GM04503 (cell line): ENCODE results near the gene CES1.
"Not testable (repeated sequence)": the region's sequence is repeated elsewhere in the genome, so short reads cannot be mapped to it uniquely, and the experiment has no call there.

Experiments
- DNase-seq: peaks from one replicate; pipeline ENCODE4 v3.0.0-alpha.2; 2012; ENCODE audit warnings: low read depth

The CES1 gene

DNA sequence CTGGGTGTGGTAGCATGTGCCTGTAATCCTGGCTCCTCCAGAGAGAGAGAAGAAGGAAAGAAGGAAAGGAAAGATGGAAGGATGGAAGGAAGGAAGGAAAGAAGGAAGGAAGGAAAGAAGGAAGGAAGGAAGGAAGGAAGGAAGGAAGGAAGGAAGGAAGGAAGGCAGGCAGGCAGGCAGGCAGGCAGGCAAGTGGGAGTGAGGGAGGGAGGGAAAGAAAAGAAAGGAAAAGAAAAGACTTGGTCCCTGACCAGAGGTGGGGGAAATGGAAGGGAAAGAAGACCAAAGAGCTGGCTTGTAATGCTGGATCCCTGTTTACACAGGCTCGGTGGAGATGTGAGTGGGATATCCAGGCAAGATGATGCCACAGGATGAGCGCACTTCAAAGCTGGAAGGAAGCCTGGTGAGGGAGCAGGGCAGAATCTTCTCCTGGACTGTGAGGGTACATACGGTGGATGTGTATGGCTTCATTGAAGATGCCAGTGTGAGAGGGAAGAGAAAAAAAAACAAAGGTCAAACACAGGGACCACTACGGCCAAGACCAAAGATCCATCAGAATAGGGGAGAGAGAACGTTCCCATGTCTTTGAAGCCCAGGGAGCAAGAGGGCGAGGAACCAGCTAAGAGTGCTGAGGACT is 2.1 kb downstream of the CES1 start:
- DNase-seq, result no peak

DNA sequence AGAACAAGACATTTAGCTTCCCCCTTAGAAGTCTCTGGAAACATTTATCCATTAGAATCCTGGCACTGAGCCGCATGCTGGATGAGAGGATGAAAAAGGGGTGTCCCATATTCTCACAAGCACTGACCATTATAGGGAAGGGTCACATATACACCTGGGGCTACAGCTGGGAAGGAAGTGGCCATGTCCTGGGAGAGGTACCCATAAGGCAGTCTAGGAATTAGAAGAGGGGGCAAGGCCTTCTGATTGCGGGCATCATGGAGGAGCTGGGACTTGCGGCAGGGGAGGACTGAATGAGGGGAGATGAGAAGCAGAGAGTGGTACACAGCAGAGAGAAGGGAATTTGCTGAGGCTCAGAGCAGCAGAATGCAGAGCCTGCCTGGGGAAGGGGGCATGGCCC is 3.7 kb downstream of the CES1 start:
- not testable (repeated sequence) for DNase-seq

DNA sequence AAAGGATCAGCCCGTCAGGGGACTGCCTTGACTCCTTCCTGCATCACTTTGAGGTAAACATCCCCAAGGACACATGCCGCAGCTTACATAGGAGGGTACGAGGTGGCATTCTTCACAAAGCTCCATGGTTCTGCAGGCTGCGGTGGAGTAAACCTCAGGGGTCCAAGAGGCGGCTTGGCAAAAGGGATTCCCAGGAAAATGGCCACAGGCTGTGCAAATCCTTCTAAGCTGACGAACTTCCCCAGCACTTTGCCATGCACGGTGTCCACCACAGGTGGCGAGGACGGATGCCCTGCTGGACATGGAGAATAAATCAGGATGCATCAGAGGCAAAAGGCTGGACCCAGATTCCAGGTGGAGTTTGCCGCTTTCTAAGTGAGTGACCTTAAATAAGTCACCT is 4.2 kb downstream of the CES1 start:
- DNase-seq, result no peak

DNA sequence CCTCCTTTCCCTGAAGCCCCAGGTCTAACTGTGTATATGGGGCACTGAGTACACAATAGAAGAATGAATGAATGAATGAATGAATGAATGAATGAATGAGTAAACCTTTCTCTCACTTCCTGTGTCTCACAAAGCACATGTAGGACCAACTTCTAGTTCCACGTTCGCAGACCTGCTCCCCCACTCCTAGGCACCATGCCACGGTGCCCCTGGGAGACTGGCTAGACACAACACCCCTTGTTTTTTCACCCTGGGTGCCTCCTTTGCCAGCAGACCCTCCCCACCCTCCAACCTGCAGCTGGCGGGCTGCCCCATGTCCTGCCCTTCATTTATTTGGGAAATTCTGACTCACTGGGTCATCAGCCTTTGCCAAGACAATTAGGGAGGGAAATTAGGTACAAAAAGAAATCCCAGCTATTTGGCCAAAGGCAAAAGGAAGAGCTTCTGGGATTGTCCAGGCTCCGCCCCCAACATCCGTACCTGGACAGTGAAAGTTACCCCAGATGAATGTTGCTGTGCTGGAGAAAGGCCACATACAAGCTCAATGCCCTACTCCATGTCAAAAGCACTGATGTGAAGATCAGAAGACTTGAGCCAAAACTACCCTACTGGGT is 7.7 kb downstream of the CES1 start:
- DNase-seq, result no peak

DNA sequence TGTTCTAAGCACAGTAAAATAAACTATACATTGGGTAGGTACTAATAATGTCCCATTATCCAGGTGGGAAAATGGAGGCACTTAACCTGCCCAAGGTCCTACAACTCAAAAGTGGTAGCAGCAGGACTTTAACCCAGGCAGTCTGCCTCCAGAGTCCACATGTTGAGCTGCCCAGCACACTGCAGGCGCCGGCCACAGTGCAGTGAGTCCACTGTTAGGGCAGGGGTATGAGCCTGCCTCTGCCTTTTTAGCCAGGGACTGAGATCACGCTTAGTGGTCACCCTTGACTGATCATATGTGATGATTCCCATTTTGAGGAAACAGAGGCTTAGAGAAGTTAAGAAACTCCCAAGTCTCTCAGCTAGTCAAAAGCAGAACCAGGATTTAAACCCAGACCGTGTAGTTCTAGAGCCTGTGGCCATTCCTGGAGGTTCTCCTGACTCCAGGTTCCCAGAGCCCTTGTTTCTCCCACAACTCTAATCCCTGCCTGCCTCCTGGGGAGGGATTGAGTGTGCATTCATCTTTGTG is 8.4 kb downstream of the CES1 start:
- no peak for DNase-seq

DNA sequence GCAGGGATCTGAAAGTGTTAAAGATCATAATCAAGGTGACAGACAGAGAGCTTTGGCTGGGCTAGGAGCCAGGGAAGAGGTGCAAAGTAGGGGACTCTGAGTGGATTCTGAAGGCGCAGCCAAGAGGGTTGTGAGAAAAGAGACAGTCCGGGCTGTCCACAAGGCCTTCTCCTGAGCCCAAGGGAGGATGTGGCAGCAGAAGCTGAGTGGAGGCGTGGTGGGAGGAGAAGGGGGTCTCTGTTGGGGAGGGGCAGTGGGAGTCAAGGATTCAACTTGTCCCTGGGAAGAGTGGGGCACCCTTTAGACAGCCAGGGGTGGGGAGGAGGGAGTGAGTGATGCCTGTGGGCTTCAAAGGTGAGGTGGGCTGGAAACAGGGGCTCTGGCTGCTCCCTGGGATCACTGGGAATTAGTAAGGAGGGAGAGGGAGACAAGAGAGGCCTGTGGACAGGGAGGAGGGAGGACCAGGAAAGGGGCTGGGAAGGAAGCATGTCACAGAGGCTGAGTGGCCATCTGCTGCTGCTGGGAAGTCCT is 10.6 kb downstream of the CES1 start:
- no peak for DNase-seq

DNA sequence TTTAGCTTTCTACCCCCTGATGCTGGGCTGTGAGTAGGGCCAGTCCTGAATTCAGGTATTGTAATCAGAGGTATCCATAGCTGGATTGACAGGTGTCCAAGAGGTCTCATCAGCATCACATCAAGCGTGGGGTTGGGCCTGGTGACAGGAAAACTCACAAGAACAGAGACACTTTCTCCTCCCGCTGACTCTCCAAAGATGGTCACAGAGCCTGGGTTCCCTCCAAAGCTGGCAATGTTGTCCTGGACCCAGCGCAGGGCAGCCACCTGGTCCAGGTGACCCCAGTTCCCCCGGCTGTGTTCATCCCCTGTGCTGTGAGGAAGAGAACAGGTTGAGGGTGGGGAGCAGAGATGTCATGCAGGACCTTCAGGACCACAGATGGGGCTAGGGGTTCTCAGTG is 11.7 kb downstream of the CES1 start:
- DNase-seq, result no peak

DNA sequence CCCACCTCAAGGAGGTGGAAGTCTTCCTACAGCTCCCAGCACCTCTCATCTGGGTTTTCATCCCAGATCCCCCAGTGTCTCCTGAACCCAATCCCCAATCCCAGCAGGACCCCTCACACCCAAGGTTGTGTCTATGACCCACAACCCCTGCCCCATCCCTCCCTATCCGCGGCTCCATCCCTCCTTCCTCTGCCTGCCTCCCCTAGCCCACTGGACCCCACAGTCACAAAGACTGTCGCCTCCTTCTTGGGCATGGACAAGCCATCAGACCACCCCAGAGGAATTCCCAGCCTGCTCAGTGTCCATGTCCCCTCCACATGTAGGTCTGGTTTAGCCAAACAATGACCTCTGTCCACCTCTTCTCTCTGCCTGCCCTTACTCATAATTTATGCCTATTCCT is 12.3 kb downstream of the CES1 start:
- DNase-seq, result no peak

DNA sequence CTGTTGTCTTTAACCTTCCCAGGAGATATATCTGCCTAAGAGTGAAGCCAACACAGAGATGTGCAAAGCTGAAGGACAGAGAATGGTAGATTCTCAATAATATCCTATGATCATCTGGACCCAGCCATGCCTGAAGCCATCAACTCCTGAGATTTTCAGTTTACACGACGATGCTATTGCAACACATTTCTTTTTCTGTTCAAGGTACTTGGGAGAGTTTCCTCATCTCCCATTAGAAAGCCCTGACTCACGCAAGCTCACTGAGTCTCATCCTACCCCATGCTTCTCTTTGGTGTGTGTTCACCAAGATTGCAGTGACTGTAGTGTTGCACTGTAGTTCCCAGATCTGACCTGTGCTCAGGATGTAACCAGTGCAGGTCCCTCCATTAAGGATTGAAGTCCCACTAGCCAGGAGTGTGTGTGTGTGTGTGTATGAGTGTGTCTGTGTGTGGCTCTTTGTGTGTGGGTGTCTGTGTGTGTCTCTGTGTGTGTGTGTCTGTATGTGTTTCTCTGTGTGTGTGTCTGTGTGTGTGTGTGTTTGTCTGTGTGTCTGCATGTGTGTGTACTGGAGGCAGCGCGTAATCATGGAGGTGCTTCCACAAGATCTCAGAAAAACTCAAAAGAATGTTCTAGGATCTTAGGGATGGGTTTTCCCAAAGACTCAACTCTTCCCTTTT is 15.5 kb downstream of the CES1 start:
- no peak for DNase-seq

DNA sequence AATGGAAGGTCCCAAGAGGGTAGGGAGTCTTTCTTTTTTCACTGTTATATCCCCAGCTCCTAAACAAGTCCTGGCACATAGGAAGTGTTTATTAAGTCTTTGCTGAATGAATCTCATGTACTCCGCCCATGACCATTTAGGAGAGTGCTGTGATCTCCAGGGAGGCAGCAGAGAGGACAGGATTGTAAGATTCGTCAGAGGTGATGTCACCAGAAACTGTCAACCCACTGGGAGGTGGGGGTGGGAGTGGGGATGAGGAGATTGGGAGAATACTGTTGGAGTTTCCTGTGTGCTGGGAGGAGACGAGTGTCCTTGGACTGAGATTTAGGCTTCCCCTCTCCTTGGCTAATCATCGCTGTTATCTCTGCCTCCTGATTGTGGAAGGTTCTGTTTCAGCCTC is 16.7 kb downstream of the CES1 start:
- DNase-seq, result not testable (repeated sequence)

DNA sequence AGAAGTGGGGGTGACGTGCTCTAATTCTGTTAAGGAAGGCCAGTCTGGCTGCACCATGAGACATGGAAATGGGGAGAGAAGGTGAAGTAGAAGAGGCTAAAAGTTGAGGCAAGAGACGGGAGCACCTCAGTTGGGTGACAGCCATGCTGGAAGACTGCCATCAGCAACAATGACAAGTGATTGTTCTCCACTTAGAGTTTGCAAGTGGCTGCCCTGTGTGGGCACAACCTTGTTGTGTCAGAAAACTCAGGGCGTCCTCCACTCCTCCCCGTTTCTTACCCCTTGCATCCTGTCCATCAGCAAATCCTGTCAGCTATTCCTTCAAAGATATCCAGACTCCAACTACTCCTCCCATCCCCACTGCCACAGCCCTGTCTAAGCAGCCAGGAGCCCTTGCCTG is 17.6 kb downstream of the CES1 start:
- DNase-seq, result no peak

DNA sequence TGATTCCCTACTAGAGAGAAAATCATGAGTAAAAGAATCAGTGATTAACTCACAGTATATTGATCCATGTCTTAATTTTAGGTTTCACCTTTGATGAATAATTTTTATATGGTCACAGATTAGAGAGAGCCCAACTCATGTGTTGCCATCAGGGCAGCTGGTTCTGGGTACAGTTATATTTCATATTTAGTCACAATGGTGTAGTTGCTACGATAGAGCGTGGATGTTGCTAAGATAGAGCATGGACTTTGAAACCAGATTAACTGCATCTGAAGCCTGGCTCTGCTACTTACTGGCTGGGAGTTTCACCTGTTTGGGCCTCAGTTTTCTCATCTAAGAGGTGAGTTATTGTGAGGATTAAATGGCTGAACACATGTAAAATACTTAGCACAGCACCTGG is 18.7 kb downstream of the CES1 start:
- DNase-seq, result not testable (repeated sequence)

DNA sequence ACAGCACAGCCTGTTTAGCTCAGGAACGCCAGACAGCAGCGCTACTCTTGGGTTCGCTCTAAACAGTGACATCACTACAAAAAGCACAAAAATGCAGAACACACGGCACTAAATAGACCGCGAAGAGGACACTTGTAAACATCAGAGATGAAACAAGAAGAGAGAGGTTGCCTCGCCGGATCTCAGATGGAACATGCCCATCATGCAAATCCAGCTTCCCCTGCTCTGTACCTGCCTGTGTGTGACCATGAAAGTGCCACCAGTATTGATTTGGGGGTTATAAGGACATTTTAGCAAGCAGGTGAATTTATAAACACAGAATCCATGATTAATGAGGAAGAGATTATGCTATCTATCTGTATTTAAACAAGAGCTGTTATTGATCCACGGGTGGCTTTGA is 19.2 kb downstream of the CES1 start:
- not testable (repeated sequence) for DNase-seq

DNA sequence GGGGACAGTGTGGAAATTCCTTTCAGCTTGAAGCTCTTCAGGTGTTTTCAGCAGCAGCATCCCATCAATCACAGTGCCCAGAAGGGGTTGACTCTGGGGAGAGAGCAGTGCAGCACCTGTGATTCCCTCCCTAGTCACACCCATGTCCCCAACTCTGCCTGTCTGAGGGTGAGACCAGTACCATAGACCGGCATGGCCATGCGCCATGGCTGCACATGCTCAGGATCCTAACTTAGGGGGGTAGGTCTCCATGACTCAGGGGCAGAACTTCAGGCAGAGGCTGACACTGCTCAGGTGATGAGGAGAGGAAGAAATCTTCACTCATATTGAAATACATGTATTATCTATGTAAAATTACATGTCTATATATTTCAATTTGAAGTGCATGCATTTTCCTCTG is 19.9 kb downstream of the CES1 start:
- DNase-seq, result no peak

DNA sequence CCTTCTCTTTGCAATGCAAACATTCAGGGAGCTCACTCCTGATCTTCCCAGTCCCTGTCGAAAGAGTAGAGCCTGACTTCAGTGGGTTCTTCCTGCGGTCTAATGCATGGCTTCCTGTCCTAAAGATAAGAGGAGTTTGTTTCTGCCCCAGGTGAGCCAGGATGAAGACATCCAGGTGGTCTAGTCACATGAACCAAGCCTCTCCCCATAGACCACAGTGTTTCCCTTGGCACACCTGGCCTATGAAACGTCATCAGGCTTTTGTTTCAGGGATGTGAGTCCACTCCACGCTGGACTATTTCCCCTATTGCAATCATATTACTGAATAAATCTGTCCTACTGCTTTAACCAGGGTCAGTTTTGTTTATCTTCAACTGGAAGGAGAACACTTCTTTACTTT is 21.1 kb downstream of the CES1 start:
- DNase-seq, result no peak

DNA sequence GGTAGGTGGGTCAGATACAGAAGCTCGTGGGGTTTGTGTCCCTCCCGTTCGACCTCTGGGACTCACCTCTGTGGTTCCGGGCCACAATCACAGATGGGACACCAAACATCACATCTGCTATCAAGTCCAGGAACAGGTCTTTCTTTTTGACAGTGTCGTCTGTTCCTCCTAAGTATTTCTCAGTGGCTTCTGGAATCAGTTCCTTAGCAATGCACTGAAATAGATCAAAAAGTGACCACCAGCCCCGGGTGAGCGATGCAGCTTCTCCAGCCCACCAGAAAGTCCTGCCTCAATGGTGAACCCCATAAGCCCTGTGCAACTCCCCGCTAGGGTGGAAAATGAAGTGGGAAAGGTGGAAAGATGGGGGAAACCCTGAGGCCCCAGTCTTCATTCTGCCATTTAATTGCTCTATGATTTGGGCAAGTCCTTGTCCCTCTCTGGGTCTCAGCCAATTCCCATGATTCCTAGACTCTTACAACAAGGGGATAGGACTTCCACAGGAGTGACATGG is 22.4 kb downstream of the CES1 start:
- DNase-seq, result no peak

DNA sequence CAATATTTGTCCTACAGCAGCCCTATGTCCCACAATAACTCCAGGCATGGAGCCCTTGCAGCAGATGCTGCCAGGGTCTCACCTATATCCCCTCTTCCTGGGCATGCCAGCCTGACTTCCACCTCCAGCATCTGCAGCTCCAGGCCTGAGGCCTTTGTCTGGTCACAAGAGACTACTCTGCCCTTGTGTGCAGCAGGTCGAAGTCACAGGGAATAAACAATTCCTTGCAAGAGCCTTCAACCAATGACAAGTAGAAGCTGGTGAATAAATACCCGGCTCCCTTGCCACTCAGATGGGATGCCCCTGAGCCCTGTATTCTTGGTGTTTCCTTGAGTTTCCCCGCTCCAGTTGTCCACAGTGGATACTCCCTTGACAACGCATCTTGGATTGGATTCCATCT is 23.0 kb downstream of the CES1 start:
- DNase-seq, result no peak

DNA sequence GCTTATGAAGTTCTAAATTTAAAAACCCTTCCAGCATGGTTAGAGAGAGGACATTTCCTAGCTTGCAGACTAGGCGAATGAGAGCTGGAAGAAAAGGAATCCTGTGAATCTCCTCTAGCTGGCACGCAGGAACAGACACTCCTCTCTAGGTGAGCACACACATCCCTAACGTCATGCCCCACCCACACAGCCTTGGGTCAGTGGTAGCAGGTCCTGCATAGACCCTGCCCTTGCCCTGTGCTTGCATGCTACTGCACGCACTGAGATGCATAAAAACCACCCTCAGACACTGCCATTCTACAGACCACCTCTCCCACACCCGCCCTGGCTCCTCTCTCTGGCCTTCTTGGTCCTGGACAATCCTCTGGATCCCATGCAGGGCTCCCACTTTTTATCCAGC is 23.5 kb downstream of the CES1 start:
- no peak for DNase-seq

DNA sequence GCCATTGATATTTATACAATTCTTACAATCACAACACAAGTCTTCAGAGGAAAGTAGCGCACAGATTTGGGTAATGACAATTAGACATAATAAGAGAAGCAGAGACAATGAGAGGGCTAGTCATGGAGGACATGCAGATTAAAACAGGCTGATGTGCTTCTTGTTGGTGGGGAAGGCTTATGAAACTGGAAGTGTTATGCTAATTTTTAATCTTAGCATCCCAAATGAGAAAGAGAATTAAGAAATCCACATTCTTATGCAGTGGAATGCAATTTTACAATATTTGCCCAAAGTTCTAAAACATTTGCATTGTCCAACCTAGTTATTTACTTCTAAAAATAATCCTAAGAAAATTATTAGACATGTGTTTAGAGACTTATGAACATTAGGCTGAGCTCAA is 24.6 kb downstream of the CES1 start:
- not testable (repeated sequence) for DNase-seq

DNA sequence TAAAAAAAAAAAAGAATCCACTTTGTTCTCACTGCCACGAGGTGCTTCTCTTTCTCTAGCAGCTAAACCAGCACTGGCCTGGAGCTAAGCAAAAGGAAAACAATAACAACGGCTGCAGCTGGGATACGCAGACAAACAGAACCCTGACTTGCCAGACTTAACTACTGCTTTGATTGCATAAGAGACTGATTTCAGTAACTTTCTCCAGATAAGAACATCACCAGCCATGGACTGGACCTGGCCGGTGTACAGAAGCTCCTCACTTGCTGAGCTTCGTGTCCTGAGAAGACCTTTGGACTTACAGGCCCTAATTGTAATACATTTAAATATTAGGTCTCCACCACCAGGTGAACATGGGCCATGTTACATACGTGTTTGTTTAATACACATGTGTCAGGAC is 27.8 kb downstream of the CES1 start:
- DNase-seq, result not testable (repeated sequence)

DNA sequence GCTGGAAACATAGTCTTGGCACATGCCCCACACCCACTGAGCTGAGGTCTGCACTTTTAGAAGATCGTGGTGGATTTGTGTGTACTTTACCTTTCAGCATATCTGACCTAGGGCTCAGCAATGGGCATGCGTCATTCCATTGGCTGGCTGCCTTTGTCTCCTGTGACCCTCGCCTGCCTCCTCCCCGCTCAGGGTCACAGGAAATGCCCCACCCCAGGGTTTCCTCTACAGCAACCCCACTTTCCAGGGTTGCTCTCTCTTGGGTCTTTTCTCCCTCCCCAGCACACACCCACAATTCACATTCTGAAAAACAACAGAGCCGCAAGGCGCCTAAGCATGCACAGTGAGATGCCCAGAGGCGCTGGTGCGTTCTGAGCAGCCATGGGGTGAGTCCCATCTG is 29.2 kb downstream of the CES1 start:
- DNase-seq, result not testable (repeated sequence)

DNA sequence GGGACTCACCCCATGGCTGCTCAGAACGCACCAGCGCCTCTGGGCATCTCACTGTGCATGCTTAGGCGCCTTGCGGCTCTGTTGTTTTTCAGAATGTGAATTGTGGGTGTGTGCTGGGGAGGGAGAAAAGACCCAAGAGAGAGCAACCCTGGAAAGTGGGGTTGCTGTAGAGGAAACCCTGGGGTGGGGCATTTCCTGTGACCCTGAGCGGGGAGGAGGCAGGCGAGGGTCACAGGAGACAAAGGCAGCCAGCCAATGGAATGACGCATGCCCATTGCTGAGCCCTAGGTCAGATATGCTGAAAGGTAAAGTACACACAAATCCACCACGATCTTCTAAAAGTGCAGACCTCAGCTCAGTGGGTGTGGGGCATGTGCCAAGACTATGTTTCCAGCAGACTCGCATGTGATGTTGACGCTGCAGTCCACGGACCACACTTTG is 39.9 kb downstream of the CES1 start:
- not testable (repeated sequence) for DNase-seq

DNA sequence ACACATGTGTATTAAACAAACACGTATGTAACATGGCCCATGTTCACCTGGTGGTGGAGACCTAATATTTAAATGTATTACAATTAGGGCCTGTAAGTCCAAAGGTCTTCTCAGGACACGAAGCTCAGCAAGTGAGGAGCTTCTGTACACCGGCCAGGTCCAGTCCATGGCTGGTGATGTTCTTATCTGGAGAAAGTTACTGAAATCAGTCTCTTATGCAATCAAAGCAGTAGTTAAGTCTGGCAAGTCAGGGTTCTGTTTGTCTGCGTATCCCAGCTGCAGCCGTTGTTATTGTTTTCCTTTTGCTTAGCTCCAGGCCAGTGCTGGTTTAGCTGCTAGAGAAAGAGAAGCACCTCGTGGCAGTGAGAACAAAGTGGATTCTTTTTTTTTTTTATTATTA is 41.4 kb downstream of the CES1 start:
- DNase-seq, result not testable (repeated sequence)
